GM21717 (cell line): ENCODE measurements around the gene TNS1.

Experiments used
- ATAC-seq: cut with Tn5 transposase; IDR thresholded peaks from one replicate; pipeline ENCODE4 v1.9.1; 2021; ENCODE audit warnings: mild to moderate bottlenecking, moderate library complexity; ENCODE audit not compliant: unreplicated experiment

Gene TNS1

GRCh38 chr2:217856159-217856558 lies 146.6 kb downstream of the TNS1 start:
- no peak for ATAC-seq

- ATAC-seq, result no peak
Observed at GRCh38 chr2:217854684-217855420, 147.9 kb downstream of the TNS1 start.

- no peak for ATAC-seq
Observed at GRCh38 chr2:217853961-217854360, 148.8 kb downstream of the TNS1 start.

- ATAC-seq, result no peak
Observed at GRCh38 chr2:217853301-217853881, 149.4 kb downstream of the TNS1 start.

- ATAC-seq, result no peak
Observed at GRCh38 chr2:217852555-217853211, 150.1 kb downstream of the TNS1 start.

- ATAC-seq, result no peak
Observed at GRCh38 chr2:217851191-217852020, 151.4 kb downstream of the TNS1 start.

GRCh38 chr2:217849154-217849975 lies 153.4 kb downstream of the TNS1 start:
- ATAC-seq, result no peak

GRCh38 chr2:217848351-217848957 lies 154.3 kb downstream of the TNS1 start:
- no peak for ATAC-seq

GRCh38 chr2:217847552-217848350 lies 155.0 kb downstream of the TNS1 start:
- no peak for ATAC-seq

- ATAC-seq, result no peak
Observed at GRCh38 chr2:217847115-217847514, 155.7 kb downstream of the TNS1 start.

- ATAC-seq, result no peak
Observed at GRCh38 chr2:217846321-217846743, 156.5 kb downstream of the TNS1 start.

- no peak for ATAC-seq
Observed at GRCh38 chr2:217845301-217845700, 157.5 kb downstream of the TNS1 start.

GRCh38 chr2:217844696-217845095 lies 158.1 kb downstream of the TNS1 start:
- no peak for ATAC-seq

GRCh38 chr2:217843324-217843723 lies 159.5 kb downstream of the TNS1 start:
- no peak for ATAC-seq

GRCh38 chr2:217842017-217842416 lies 160.8 kb downstream of the TNS1 start:
- no peak for ATAC-seq

GRCh38 chr2:217840522-217840921 lies 162.3 kb downstream of the TNS1 start:
- no peak for ATAC-seq

- ATAC-seq, result no peak
Observed at GRCh38 chr2:217839750-217840107, 163.1 kb downstream of the TNS1 start.

GRCh38 chr2:217839073-217839749 lies 163.6 kb downstream of the TNS1 start:
- no peak for ATAC-seq

- ATAC-seq, result no peak
Observed at GRCh38 chr2:217838409-217838831, 164.4 kb downstream of the TNS1 start.
